PC-3 (cell line): ENCODE data around the gene ARHGEF3. TPM values are rescaled to one million over a fixed set of nuclear protein-coding genes. Genes with fewer than 3 reads are reported as not detected.

Experiments used
- ATAC-seq: fragments of 200-7000 bp; cut with Tn5 transposase; 2 replicates; pipeline ENCODE4 v1.9.1; 2020; ENCODE audit warnings: mild to moderate bottlenecking, moderate library complexity
- BruUV-seq: library from RNA; stranded (reverse); fragments of 400-500 nt; replicated peaks from 2 replicates; lab custom pipeline; 2021; lab: Mats Ljungman, UMichigan
- CTCF ChIA-PET: fragments of 300-600 bp; sonication (Branson Sonifier 250); formaldehyde crosslinking; loops from one replicate; lab custom pipeline; 2022; ENCODE audit warnings: antibody characterized with exemption; lab: Charles Lee
- POLR2A ChIA-PET: fragments of 300-600 bp; sonication (Branson Sonifier 250); formaldehyde crosslinking; loops from one replicate; lab custom pipeline; 2022; ENCODE audit warnings: antibody characterized with exemption; ENCODE audit not compliant: unreplicated experiment; lab: Charles Lee
- DNase-seq: peaks from one replicate; pipeline ENCODE4 v3.0.0-alpha.2; 2015
- H2AFZ ChIP-seq: fragments of 300-600 bp; sonication (generic); 2 replicates; pipeline ENCODE4 v1.6.0; 2016; ENCODE audit warnings: antibody characterized with exemption, low read length
- H3F3A ChIP-seq: fragments of 300-600 bp; sonication (generic); one replicate; pipeline ENCODE4 v1.6.0; 2017; ENCODE audit warnings: antibody characterized with exemption, low read length, control low read depth, mild to moderate bottlenecking; ENCODE audit not compliant: unreplicated experiment
- H3K27ac ChIP-seq: fragments of 300-600 bp; sonication (generic); 2 replicates; pipeline ENCODE4 v1.5.1; 2016; ENCODE audit warnings: mild to moderate bottlenecking, low read length
- H3K27me3 ChIP-seq: fragments of 300-600 bp; sonication (generic); 2 replicates; pipeline ENCODE4 v1.6.1; 2016; ENCODE audit warnings: low read length, mixed read lengths
- H3K36me3 ChIP-seq: fragments of 300-600 bp; sonication (generic); 2 replicates; pipeline ENCODE4 v1.6.1; 2016; ENCODE audit warnings: low read depth, mixed run types, low read length, mixed read lengths
- H3K4me1 ChIP-seq: fragments of 300-600 bp; sonication (generic); 2 replicates; pipeline ENCODE4 v1.5.1; 2016; ENCODE audit warnings: low read length; ENCODE audit not compliant: insufficient read depth
- H3K4me2 ChIP-seq: fragments of 300-600 bp; sonication (generic); 2 replicates; pipeline ENCODE4 v1.6.0; 2016; ENCODE audit warnings: low read length
- H3K4me3 ChIP-seq: fragments of 300-600 bp; sonication (generic); 2 replicates; pipeline ENCODE4 v1.5.1; 2016; ENCODE audit warnings: mild to moderate bottlenecking, low read length, mixed read lengths
- H3K79me2 ChIP-seq: fragments of 300-600 bp; sonication (generic); 2 replicates; pipeline ENCODE4 v1.6.1; 2017; ENCODE audit warnings: low read length, mixed read lengths
- H3K9ac ChIP-seq: fragments of 300-600 bp; sonication (generic); 2 replicates; pipeline ENCODE4 v1.6.0; 2016; ENCODE audit warnings: mild to moderate bottlenecking, low read length
- H3K9me2 ChIP-seq: fragments of 300-600 bp; sonication (generic); replicated peaks from 2 replicates; pipeline ENCODE4 v1.6.1; 2016; ENCODE audit warnings: mixed run types, low read length, mixed read lengths
- H3K9me3 ChIP-seq: fragments of 300-600 bp; sonication (generic); 2 replicates; pipeline ENCODE4 v1.6.1; 2016; ENCODE audit warnings: low read length, mixed read lengths
- H4K20me1 ChIP-seq: fragments of 300-600 bp; sonication (generic); 2 replicates; pipeline ENCODE4 v1.6.1; 2016; ENCODE audit warnings: low read length, mixed read lengths
- CTCF ChIP-seq: fragments of 300-600 bp; sonication (generic); conservative IDR thresholded peaks from 2 replicates; pipeline ENCODE4 v1.5.1; 2017; ENCODE audit warnings: antibody characterized with exemption, low read depth, mild to moderate bottlenecking, low read length
- EZH2 ChIP-seq: fragments of 300-600 bp; sonication (generic); IDR thresholded peaks from one replicate; pipeline ENCODE4 v1.6.1; 2017; ENCODE audit warnings: antibody characterized with exemption, mild to moderate bottlenecking, low read length; ENCODE audit not compliant: unreplicated experiment
- EZH2phosphoT487 ChIP-seq: fragments of 300-600 bp; sonication (generic); IDR thresholded peaks from 2 replicates; pipeline ENCODE4 v1.6.1; 2018; ENCODE audit warnings: mild to moderate bottlenecking, antibody characterized with exemption, low read length, borderline replicate concordance
- intact Hi-C: fragments of 100-400 bp; cut with micrococcal nuclease; formaldehyde crosslinking; loops from 2 replicates; pipeline ENCODE4 v1.9.0; 2023
- total RNA-seq: library from RNA; depleted of rRNA; stranded (reverse); fragments of >200 nt; gene quantifications from 2 replicates; pipeline ENCODE4 v1.2.3, GENCODE V29; 2014

ARHGEF3 gene
- total RNA-seq, 1 experiment from 2014 or later = 8.7 TPM

- no peaks in the 10 kb centered on the region for H3K36me3 ChIP-seq
- peaks cover 32% of the 10 kb centered on the region for H3K4me1 ChIP-seq
- peak overlapping the region; percentile 6 for H3K4me2 ChIP-seq
- no peak overlapping the region for H2AFZ ChIP-seq
- TF ChIP-seq CTCF (no peak), EZH2 (no peak), EZH2phosphoT487 (no peak)
- no peaks in the 10 kb centered on the region for H4K20me1 ChIP-seq
- H3F3A ChIP-seq = no peaks in the 10 kb centered on the region
- ATAC-seq = peak; percentile 52
- no peaks in the 10 kb centered on the region for H3K79me2 ChIP-seq
- peak overlapping the region; percentile 5; the same call in 1 of the 2 replicates for H3K27ac ChIP-seq
- no peaks in the 10 kb centered on the region for H3K9me3 ChIP-seq
- H3K4me3 ChIP-seq = no peak overlapping the region
- ChIA-PET CTCF (no interaction called here), POLR2A (no interaction called here)
- H3K9ac ChIP-seq = no peak overlapping the region
- peak; percentile 53 for DNase-seq
- H3K27me3 ChIP-seq = no peaks in the 10 kb centered on the region
- BruUV-seq = no TSS peak
- intact Hi-C loops = no loop called here
- no peaks in the 10 kb centered on the region for H3K9me2 ChIP-seq
Measured at GRCh38 chr3:56835650-56836227, 34.0 kb upstream of the ARHGEF3 start.

GRCh38 chr3:56833536-56833935 lies 31.8 kb upstream of the ARHGEF3 start:
- ChIA-PET CTCF (no interaction called here), POLR2A (no interaction called here)
- Histone ChIP-seq H4K20me1 (no peaks in the 10 kb centered on the region), H3F3A (no peaks in the 10 kb centered on the region), H3K4me2 (no peak overlapping the region), H3K9me2 (no peaks in the 10 kb centered on the region), H3K9ac (no peak overlapping the region), H3K27me3 (no peaks in the 10 kb centered on the region), H3K4me3 (no peak overlapping the region), H3K4me1 (peaks cover 15% of the 10 kb centered on the region), H2AFZ (no peak overlapping the region), H3K27ac (no peak overlapping the region), H3K36me3 (no peaks in the 10 kb centered on the region), H3K9me3 (no peaks in the 10 kb centered on the region), H3K79me2 (no peaks in the 10 kb centered on the region)
- TF ChIP-seq EZH2 (no peak), CTCF (no peak), EZH2phosphoT487 (no peak)
- DNase-seq = no peak
- ATAC-seq = no peak
- intact Hi-C loops = no loop called here
- no TSS peak for BruUV-seq

- Histone ChIP-seq H3K4me3 (no peak overlapping the region), H3F3A (no peaks in the 10 kb centered on the region), H3K9me2 (no peaks in the 10 kb centered on the region), H2AFZ (no peak overlapping the region), H4K20me1 (no peaks in the 10 kb centered on the region), H3K9ac (no peak overlapping the region), H3K4me2 (no peak overlapping the region), H3K79me2 (no peaks in the 10 kb centered on the region), H3K27ac (no peak overlapping the region), H3K4me1 (peaks cover 15% of the 10 kb centered on the region), H3K36me3 (no peaks in the 10 kb centered on the region), H3K27me3 (no peaks in the 10 kb centered on the region), H3K9me3 (no peaks in the 10 kb centered on the region)
- DNase-seq (no peak), ATAC-seq (no peak)
- CTCF ChIA-PET = no interaction called here
- POLR2A ChIA-PET = no interaction called here
- no peak for TF ChIP-seq CTCF
- TF ChIP-seq EZH2 = no peak
- no peak for TF ChIP-seq EZH2phosphoT487
- no TSS peak for BruUV-seq
- intact Hi-C loops = no loop called here
Measured at GRCh38 chr3:56833022-56833421, 31.3 kb upstream of the ARHGEF3 start.
